ENCODE measurements around the gene WWC2.
A peak's percentile ranks its signal among the peaks of the same experiment; 100 is the strongest.
"Not testable (repeated sequence)": the region's sequence is repeated elsewhere in the genome, so short reads cannot be mapped to it uniquely, and the experiment has no call there.

Gene WWC2

GRCh38 chr4:183110244-183110643, 11.2 kb downstream of the WWC2 start:
- DNase-seq (ENCODE audit: low read depth), result no peak
- no peak for TF ChIP-seq CTCF (conservative IDR thresholded peaks at IDR 0.05; ENCODE audit: low read length)
- H3K4me3 ChIP-seq (ENCODE audit: low read length), result no peak overlapping the region

- no peak for DNase-seq (ENCODE audit: low read depth)
- H3K4me3 ChIP-seq (ENCODE audit: low read length), result no peak overlapping the region
- no peak for TF ChIP-seq CTCF (conservative IDR thresholded peaks at IDR 0.05; ENCODE audit: low read length)
These were observed 12.4 kb downstream of the WWC2 start for GRCh38 chr4:183111452-183111885.

GRCh38 chr4:183118141-183118540, 19.1 kb downstream of the WWC2 start:
- TF ChIP-seq CTCF (conservative IDR thresholded peaks at IDR 0.05; ENCODE audit: low read length), result no peak
- no peak for DNase-seq (ENCODE audit: low read depth)
- no peak overlapping the region for H3K4me3 ChIP-seq (ENCODE audit: low read length)

- TF ChIP-seq CTCF (conservative IDR thresholded peaks at IDR 0.05; ENCODE audit: low read length), result no peak
- peak; percentile 96 for DNase-seq (ENCODE audit: low read depth)
- H3K4me3 ChIP-seq (ENCODE audit: low read length), result peak overlapping the region; percentile 16
These were observed 19.5 kb downstream of the WWC2 start for GRCh38 chr4:183118585-183118984.

GRCh38 chr4:183121660-183122059, 22.6 kb downstream of the WWC2 start:
- not testable (repeated sequence) for H3K4me3 ChIP-seq (ENCODE audit: low read length); DNase-seq (ENCODE audit: low read depth)

GRCh38 chr4:183124228-183124627, 25.2 kb downstream of the WWC2 start:
- TF ChIP-seq CTCF (conservative IDR thresholded peaks at IDR 0.05; ENCODE audit: low read length), result no peak
- no peak overlapping the region for H3K4me3 ChIP-seq (ENCODE audit: low read length)
- no peak for DNase-seq (ENCODE audit: low read depth)

- no peak overlapping the region for H3K4me3 ChIP-seq (ENCODE audit: low read length)
- no peak for DNase-seq (ENCODE audit: low read depth)
- TF ChIP-seq CTCF (conservative IDR thresholded peaks at IDR 0.05; ENCODE audit: low read length), result no peak
These were observed 25.8 kb downstream of the WWC2 start for GRCh38 chr4:183124865-183125264.

- H3K4me3 ChIP-seq (ENCODE audit: low read length), result no peak overlapping the region
- TF ChIP-seq CTCF (conservative IDR thresholded peaks at IDR 0.05; ENCODE audit: low read length), result no peak
- DNase-seq (ENCODE audit: low read depth), result no peak
These were observed 30.1 kb downstream of the WWC2 start for GRCh38 chr4:183129125-183129524.
